GM19438 (cell line): ENCODE results near the gene SAC3D1.
A peak's percentile ranks its signal among the peaks of the same experiment; 100 is the strongest.
"Not testable (repeated sequence)": the region's sequence is repeated elsewhere in the genome, so short reads cannot be mapped to it uniquely, and the experiment has no call there.

ENCODE experiments used
- ATAC-seq: cut with Tn5 transposase; IDR thresholded peaks from one replicate; pipeline ENCODE4 v1.9.1; 2021; ENCODE audit warnings: low read depth; ENCODE audit not compliant: unreplicated experiment

Gene SAC3D1

GRCh38 chr11:65021509-65021908, 19.5 kb upstream of the SAC3D1 start:
- no peak for ATAC-seq

GRCh38 chr11:65023502-65023901, 17.5 kb upstream of the SAC3D1 start:
- ATAC-seq, result not testable (repeated sequence)

GRCh38 chr11:65026810-65027209, 14.2 kb upstream of the SAC3D1 start:
- no peak for ATAC-seq

- ATAC-seq, result peak; percentile 93
These were observed 13.6 kb upstream of the SAC3D1 start, which contains the start of gene SNX15 for GRCh38 chr11:65027213-65028067. SNX15 (plus strand) TSS chr11:65027439; CDS start chr11:65027538, 99 bp downstream.

- no peak for ATAC-seq
These were observed 8.8 kb upstream of the SAC3D1 start for GRCh38 chr11:65032216-65032615.

- no peak for ATAC-seq
These were observed 6.6 kb upstream of the SAC3D1 start for GRCh38 chr11:65034423-65034822.

- no peak for ATAC-seq
These were observed 5.4 kb upstream of the SAC3D1 start for GRCh38 chr11:65035579-65035978.

- ATAC-seq, result no peak
These were observed 4.1 kb upstream of the SAC3D1 start for GRCh38 chr11:65036931-65037330.

- ATAC-seq, result no peak
These were observed 527 bp upstream of the SAC3D1 start for GRCh38 chr11:65040520-65040846.

- no peak for ATAC-seq
These were observed 1.9 kb downstream of the SAC3D1 start for GRCh38 chr11:65042891-65043290.

- ATAC-seq, result no peak
These were observed 3.0 kb downstream of the SAC3D1 start for GRCh38 chr11:65043881-65044501.

GRCh38 chr11:65045061-65045460, 4.1 kb downstream of the SAC3D1 start:
- no peak for ATAC-seq

- ATAC-seq, result no peak
These were observed 4.7 kb downstream of the SAC3D1 start for GRCh38 chr11:65045728-65046127.

- no peak for ATAC-seq
These were observed 6.8 kb downstream of the SAC3D1 start for GRCh38 chr11:65047581-65048422.

GRCh38 chr11:65051398-65051858, 10.4 kb downstream of the SAC3D1 start:
- ATAC-seq, result no peak

GRCh38 chr11:65053827-65054508, 13.0 kb downstream of the SAC3D1 start:
- no peak for ATAC-seq

- no peak for ATAC-seq
These were observed 14.5 kb downstream of the SAC3D1 start for GRCh38 chr11:65055538-65055937.

GRCh38 chr11:65056999-65057398, 16.0 kb downstream of the SAC3D1 start:
- ATAC-seq, result no peak

- ATAC-seq, result no peak
These were observed 16.5 kb downstream of the SAC3D1 start for GRCh38 chr11:65057526-65057925.

- no peak for ATAC-seq
These were observed 17.0 kb downstream of the SAC3D1 start for GRCh38 chr11:65058012-65058411.
